Activated CD8-positive, alpha-beta memory T cell treated with anti-CD3 and anti-CD28 coated beads for 1 hour (primary cell): Measurements from ENCODE around the gene CELF4.

Source experiments
- DNase-seq, 2 donors: peaks; one replicate each; pipeline ENCODE4 v3.0.0-alpha.2; 2020; ENCODE audit warnings: low read depth in 1 of 2; ENCODE audit errors: extremely low read depth in 1 of 2

Gene CELF4

DNA sequence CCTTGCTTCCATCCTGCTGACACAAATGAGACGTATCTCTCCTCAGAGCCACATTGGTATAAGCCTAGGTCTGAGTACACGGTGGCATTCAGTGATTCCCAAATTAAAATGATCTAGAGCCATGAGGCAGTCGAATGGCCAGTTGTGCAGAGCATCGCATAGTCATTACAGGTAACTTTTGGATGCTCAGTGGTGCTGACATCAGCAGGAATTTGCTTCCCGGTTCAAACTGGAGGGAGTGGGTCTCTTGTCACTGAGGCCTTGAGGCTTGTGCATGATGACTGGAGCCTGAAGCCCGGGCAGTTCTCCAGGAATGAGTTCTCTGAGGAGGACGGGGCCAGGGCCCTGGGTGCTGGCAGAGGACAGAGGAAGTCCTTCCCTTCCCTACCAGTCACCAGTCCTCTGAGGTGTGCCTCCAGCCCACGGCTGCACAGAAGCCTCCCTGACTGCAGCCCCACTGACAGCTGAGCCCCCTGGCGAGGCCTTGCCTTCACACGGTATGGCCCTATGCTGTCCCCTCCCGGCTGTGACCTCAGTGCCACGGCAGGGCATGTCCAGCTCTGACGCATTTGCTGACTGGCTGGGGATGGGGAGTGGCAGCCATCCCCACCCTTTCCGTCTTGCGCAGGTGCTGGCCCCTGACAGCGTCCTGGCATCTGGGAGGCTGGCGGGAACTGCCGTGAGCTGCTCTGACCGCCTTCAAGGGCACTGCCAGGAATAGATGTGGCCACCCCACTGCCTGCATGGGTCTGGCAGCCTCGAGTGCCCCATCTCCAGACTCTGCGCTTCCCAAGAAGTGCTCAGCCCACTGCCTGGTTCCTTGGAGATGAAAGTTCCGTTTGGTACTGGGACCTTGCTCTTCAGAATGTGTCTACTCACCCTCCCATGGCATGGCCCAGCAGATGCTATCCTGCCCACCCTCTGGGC lies 117.4 kb downstream of the CELF4 start:
- DNase-seq = no peak

DNA sequence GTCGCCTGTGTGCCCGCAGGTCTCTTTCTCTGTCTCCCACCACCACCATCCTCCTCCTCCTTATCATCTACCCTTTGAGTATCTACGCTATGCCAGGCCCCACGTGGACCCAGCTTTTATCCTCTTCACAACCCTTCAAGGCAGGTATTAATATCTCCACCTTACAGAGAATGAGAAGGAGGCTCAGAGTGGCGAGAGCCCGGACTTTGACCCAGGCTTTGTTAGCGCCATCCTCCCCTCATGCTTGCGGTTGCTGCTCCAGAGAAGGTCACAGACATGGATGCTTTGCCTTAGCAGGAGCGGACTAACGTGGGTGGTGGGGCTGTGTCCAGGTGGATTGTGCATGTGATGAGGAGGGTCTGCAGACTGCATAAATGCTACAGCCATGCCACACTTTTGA lies 119.8 kb downstream of the CELF4 start:
- no peak for DNase-seq

DNA sequence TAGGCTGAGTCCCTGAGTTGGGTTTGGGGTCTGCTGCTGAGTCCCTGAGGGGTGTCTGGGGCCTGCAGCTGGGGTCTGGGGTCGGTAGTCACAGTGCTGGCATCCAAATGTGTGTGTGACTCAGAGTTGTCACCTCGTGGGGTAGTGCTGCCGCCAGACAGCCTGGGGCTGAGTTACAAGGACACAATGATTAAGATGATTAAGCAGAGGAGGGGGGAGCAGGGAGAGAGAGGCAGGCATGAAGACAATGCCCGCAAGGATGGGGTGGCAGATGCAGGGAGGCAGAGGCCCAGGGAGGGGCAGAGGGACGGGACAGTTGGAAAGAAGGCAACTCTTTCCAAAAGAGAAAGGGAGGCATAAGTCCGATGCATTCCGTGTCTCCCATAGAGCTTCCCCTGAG lies 120.2 kb downstream of the CELF4 start:
- no peak for DNase-seq

DNA sequence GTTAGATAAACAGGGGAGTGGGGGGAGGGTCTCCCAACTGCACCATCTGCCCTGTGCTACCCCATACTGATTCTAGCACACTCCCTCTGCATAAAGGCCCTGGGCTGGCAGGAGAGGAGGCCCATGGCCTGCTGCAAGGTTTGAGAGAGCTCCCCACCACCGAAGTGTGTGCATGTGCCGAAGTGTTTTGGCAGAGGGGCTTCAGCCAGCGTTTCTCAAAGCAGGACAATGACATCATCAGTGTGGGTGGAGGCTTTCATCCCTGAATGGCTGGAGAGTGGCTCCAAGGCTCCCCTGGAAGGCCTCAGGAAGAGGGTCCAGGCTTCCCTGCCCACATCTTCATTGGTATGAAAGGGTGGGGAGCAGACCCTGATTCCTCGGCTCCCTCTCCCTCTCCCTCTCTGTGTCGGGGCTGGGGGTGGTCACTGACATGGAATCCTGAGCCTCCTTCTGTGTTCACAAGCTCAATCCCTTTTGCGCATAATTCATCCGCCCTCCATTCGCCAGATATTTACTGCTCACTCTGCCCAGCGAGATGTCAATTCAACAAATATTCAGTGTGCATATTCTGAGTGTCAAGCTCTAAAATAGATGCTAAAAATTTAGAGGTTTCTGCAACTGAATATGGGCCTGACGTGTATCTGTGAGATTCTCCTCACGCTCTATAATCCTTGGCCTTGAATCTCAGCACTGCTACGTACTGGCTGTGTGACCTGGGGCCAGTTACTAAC lies 122.1 kb downstream of the CELF4 start:
- no peak for DNase-seq

- DNase-seq = no peak
Observed at GRCh38 chr18:37442477-37442876, 123.1 kb downstream of the CELF4 start.

DNA sequence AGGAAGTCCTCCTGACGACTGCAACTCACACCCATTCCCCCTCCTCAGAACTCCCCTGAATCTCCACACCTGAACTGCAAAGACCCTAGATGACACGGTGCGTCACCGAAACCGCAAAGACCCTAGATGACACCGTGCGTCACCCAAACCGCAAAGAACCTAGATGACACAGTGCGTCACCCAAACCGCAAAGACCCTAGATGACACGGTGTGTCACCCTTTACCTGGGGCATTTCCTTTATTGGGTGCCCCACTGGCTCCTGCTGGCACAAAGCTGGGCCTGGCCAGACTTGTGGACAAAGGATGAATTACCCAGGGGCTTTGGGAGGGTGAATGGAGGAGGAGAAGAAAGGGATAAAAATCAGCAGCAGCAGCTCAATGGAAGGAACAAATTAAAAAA lies 123.8 kb downstream of the CELF4 start:
- DNase-seq = no peak

DNA sequence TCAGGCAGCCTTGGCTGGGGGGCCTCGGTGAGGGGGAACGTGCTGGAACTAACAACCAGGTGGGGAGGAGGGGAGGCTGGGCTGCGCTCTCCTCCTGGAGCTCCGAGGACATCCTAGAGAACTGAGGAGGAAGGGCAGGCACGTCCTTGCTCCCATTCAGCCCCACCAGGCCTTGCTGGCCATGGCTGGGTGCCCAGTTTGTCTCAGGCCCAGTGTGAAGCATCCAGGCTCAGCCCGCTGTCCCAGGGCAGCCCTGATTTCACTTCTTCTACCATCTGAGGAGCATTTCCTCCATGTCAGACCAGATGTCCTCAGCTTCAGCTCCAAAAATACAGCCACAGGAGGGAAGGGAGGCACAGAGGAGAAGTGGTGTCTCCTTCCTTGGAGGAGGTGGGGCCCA lies 125.4 kb downstream of the CELF4 start:
- DNase-seq = no peak

- DNase-seq = no peak
Observed at GRCh38 chr18:37438417-37439180, 127.0 kb downstream of the CELF4 start.

DNA sequence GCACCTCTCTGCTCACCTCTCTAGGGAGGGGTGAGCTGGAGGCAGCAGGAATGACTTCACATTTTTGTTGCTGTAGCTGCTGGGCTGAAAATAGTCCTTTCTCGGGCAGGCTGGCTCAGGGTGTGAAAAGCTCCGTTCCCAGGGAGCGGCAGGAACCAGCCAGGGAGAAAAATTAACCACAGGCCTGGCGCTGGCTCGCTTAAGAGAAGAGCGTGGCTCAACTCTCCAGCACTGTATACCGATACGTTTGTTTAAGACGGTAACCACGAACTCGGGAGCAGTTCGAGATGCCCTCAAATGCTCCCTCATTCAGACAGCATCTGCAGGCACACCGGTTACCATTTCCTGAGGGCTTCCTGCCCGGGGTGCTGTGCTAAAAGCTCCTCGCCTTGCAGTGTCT lies 129.6 kb downstream of the CELF4 start:
- no peak for DNase-seq

- no peak for DNase-seq
Observed at GRCh38 chr18:37435150-37435867, 130.3 kb downstream of the CELF4 start.

DNA sequence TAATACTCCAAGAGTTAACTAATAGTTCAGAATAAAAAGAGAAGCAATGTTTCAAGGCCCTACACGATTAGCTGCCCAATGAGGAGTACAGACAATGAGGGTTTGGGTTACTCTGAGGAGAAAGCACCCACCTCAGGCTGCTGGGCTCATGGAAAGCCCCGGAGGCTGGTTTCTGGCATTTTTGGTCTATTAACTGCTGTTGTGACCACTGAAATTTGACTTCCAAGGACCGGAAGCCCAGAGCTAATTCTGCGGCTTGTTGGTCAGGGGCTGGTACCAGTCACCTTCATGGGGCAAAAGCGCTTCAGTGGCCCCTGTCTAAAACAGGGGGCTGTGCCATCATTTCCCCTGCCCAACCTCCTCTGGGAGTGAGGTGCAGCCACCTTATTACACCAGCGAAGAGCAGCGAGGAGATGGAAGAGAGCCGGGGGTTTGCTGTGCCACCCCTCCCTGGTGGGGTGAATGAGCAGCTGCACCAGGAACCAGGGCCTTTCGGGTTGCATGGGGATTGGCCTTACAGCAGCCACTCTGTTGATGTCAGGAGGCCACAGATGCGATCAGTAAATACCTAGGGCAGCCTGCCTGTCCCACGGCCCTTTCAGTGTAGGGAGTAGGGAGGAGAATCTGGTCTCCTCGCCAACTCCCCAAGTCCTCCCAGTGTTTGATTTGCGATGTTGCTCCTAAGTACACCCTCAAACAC lies 131.3 kb downstream of the CELF4 start:
- DNase-seq = no peak

- DNase-seq = no peak
Observed at GRCh38 chr18:37432436-37433195, 133.0 kb downstream of the CELF4 start.

DNA sequence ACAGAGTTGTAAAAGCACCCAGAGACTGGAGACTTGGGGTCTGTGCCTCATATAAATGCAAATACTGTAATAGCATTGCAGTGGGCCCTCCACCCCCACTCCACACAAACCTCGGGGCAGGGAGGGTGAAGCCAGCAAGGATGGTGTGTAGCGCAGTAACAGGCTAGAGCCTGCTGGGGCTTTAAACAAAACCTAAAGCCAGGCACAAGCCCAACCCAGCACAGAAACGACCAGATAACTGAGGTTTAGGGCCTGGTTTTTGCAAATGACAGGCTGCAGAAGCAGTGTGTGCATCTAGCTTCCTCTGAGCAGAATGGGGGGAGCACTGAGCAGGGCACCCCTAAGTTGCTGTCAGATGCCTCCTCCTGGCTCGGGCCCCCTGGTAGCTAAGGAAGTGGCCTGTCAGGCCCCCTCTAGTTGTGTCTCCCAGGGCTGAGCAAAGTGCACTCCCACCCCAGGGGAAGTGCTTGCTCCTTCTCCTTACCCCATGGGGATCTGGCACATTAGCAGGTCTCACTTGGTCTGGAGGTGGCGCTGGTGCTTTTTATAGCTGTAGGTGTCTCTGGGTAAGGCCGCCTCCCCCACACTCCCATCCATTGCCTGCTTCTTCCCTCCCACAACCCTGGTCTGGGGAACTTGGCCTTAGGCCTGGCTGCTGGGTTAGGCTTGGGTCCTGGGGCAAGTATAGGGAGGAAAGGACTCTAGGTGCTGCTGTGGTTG lies 135.1 kb downstream of the CELF4 start:
- no peak for DNase-seq

DNA sequence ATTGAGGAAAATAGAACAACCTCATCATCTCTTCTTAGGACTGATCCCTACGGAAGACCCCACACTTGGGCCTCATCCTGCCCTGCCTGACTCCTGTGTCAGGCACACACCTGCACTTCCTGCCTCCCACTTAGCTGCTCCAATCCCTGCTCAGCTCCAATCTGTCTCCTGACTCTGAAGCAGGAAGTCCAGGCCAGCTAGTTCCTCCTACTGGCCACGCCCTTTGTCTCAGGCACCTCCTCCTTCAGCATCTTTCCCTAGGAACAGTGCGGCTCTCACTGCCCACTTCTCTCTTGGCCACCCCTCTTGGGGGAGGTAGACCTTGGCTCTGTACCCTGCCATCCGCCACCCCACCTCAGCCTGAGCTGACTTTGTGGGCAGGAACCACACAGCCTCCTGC lies 135.8 kb downstream of the CELF4 start:
- DNase-seq = no peak

DNA sequence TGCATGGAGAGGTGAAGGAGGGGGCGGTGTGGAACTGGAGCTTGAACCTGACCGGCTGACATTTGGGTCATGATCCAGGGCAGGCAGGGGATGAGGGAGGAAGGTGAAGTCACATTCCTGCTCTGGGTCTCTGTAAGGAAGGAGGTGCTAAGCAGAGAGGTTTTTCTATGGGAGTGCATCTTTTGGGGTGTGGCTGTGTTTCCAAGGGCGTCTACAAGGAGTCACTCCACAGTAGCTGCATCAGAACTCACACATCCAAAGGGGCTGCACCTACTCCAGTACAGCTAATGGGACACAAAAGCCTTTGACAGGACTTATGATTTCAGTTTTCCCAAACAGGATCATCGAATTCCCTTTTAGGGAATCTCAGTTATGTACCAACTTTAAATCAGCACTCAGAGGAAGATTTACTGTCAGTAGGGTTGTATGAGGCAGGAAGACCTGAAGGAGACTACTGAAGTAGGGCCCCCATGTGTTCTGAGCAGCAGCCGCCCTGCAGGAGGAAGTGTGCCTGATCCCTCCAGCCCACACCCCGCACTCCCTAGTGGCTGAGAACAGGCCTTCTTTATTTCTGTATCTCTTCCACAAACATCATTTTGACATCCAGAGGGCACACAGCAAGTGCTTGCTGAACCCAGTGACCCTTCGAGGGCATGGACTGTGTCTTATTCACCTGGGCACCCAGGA lies 137.2 kb downstream of the CELF4 start:
- no peak for DNase-seq

GRCh38 chr18:37426586-37426985 lies 139.0 kb downstream of the CELF4 start:
- no peak for DNase-seq

DNA sequence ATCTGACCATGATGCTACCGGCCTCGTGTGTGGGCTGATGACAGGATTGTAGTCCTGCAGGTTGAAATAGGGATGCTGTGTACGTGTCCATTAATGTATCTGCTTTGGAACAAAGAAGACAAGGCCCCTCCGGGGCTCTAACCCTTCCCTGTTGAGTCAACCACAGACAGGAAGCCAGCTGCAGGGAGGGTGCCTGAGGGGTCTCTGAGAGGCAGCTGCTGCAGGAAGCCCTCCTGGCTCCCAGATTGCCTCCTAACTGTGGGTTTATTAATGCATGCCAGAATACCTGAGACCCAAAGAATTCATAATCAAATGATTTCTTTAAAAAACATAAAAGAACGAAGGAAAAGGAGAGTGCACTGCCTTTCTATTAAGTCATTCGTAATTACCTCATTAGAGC lies 140.4 kb downstream of the CELF4 start:
- no peak for DNase-seq

DNA sequence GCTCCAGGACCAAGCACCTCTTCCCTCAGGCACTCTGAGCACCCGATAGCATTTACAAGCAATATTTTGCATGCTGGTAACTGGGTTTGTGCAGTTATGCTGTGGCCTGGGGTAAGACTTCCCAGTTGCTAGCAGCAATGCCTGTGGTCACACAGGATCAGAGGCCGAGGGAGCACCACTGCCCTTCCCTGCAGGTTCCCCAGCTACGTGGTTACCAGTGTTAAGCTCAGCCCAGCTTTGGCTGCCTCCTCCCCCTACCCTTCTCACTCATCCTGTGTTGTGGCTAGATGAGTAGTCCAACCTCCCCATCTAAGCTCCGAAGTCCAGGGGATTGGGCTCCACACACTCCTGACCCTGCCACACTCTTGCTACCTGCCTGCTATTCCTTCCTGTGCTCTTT lies 141.1 kb downstream of the CELF4 start:
- DNase-seq = no peak
